Activated gamma-delta T cell treated with Interleukin-2 at 50 U/mL for 16 hours (primary cell): ENCODE results near the gene OPN1LW.
"Not testable (repeated sequence)": the region's sequence is repeated elsewhere in the genome, so short reads cannot be mapped to it uniquely, and the experiment has no call there.

ENCODE experiments used
- DNase-seq: peaks from one replicate; pipeline ENCODE4 v3.0.0-alpha.2; 2020

The OPN1LW gene

DNA sequence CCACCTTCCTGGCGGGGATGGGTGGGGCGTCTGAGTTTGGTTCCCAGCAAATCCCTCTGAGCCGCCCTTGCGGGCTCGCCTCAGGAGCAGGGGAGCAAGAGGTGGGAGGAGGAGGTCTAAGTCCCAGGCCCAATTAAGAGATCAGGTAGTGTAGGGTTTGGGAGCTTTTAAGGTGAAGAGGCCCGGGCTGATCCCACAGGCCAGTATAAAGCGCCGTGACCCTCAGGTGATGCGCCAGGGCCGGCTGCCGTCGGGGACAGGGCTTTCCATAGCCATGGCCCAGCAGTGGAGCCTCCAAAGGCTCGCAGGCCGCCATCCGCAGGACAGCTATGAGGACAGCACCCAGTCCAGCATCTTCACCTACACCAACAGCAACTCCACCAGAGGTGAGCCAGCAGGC, at the start of gene OPN1LW:
Gene OPN1LW (plus strand): TSS at position 234 of the 400 bp plus-strand sequence. CDS start 41 bp downstream, at position 275.
- DNase-seq, result not testable (repeated sequence)

DNA sequence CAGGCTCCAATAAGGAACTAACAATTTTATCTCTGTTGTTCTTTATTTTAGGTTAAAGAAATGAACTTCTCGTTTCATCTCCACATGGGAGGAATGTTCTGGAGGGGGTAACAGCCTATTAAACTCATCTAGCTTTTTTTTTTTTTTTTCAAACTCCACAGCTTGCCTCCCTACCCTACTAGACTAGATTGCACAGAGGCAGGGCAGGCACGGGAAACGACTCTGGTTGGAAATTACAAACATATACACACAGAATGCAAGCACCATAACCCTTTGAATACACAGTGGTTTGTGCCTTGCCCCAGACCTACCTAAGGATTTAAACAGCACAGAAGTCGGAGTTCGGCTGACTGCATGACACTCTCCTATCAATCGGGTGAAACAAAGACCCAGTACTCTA, 49.2 kb upstream of the OPN1LW start:
- no peak for DNase-seq

DNA sequence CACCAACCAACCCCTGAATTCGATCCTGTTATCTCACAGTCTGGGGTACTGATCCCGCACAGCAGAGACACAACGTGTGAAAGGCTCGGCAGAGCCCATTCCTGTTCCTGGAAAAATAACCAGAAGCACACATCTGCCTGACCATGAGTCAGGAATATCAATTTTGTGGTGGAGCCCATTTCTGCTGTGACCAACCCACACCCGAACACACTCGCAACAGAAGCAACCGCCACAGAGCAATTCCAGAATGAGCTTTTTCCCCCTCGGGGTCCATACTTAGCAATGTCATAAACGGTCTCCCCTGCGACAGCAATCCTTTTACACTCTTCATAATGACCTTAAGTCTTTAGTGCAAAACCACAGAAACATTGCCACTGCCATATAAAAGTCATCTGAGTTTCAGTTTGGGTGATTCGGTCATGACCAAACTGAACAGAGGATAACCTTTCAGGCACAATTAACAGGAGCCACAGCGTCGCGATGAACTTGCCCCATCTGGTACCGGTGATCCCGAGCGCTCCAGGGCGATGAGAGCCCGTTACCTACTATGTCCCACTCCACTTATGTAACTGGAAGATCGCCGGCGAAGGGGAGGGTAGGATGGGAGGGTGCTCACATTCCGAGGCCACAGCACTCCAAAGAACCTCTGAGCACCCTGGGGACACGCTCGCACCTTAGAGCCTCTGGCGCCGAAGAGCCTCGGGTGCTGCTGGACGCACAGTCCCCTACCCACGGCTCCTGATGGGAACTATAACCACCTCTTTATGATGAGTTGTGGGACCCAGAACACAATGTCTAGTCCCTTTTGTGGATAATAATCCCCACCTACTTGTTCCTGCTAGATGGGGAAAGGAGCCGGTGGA, 47.7 kb upstream of the OPN1LW start:
- no peak for DNase-seq

DNA sequence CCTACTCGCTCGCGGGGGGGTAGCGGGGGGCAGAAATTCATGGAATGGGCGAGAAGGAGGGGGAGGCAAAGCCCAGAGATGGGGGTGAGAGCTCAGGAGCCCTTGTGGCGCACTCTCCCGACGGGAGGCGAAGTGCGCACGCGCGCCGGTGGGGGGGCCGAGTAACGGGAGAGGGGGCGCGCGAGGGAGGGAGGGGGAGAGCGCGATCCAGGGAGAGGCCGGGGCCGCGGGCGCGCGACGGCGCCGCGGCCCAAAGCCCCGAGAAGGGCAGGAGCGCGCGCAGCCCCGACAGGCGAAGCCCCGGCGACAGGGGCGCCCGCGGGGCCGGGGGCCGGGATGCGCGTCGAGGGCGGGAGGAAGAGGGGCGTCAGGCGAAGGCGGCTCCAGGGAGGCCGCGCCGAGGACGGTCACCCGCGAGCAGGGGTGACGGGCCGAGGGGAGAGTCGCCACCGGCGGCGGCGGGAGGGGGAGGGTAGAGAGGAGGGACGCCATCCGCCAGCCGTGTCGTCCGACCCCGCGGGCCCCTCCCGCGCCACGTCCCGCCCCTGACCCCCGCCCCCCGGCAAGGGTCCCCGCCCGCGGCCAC, 46.9 kb upstream of the OPN1LW start:
- DNase-seq, result peak; percentile 65

DNA sequence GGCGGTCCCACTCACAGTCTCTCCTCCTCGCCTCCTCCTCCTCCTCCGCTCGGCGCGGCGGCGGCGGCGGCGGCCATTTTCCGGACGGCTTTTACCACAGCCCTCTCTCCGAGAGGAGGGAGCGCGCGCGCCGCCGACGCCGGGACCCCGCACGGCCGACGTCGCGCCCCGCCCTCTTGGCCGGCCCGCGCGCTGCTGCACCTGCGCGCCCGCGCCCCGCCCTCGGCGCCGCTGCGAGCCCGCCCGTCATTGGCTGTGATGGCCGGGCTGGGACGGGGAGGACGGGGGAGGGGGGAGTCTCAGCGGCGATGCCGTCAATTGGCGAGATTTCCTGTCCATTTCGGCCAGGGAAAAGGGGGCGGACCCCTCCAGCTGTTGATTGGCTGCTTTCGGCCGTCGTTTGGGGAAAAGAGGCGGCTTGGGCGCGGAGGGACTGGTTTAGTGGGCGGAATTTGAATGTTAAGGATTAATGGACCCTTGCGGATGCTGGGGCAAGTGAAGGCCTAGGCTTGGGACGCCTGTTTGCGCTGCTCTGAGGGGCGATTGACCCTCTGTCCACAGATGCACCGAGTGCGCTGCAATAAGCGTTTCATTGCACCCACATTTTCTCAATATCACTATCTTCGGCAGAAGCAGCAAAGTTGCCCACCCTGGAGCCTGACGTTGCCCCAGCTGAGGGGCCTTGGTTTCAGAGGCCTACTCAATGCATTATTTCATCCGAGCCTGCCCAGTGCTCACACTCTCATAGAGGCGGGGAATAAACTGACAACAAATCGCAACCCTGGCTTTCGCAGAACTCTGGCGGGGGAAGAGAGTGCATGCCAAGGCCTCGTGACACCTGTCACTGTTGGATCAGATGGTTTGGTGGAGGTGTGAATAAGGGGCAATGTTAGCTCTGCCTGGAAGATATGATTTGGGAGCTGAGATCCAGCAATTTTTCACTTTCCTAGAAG, 46.2 kb upstream of the OPN1LW start, which contains the start of gene MECP2:
Gene MECP2 (minus strand): TSS at position 129 of the 953 bp plus-strand sequence.
- DNase-seq, result peak; percentile 81

DNA sequence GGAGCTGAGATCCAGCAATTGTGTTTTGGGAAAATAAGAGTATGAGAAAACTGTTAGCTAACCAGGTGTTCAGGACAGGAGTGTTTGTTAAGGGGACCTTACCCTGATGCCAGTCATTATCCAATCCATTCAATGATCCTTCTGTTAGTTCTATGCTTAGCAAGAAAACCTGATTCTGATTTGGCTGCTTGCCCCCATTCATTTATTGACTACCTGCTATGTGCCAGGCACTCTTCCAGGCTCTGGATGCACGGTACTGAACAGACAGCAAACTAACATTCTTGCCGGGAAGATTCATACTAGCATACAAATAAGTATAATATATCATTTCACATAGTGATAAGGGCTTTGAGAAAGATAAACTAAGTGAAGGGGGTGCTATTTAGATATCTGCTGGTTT, 45.5 kb upstream of the OPN1LW start:
- no peak for DNase-seq

DNA sequence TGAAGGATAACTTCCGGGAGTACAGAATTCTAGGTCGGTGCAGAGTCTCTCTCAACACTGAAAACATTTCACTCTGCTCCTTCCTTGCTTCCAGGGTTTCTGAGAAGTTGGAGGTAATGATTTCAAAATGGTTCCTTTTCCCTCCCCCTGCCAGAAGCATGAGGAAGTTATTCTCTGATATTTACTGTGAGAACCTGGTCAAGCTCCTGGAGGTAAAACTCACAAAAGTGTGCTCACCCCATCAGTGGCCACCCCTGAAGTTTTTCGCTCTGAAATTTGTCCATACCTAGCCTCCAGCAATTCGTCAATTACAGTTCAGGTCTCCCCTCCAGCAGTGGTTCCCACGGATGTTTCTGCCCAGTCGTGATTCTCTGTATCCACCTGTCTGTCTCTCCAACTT, 30.3 kb upstream of the OPN1LW start:
- no peak for DNase-seq

DNA sequence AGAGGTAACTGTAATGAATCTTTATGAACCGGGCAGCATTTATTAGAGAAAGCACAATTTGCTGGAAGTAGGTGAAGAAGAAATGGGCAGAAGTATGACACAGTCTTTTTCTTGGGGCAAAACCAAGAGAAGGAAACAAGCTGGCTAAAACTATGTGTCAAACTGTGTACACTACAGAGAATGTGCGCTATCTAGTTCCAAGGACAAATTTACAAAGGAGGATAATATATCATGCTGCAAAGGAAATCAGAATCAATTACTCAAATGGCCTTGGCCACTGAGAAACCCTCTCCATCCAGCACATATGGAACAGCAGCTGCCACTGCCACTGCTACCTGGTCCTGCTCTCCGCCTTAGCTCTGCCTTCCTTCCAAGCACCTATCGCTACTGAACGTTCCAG, 29.4 kb upstream of the OPN1LW start:
- no peak for DNase-seq

DNA sequence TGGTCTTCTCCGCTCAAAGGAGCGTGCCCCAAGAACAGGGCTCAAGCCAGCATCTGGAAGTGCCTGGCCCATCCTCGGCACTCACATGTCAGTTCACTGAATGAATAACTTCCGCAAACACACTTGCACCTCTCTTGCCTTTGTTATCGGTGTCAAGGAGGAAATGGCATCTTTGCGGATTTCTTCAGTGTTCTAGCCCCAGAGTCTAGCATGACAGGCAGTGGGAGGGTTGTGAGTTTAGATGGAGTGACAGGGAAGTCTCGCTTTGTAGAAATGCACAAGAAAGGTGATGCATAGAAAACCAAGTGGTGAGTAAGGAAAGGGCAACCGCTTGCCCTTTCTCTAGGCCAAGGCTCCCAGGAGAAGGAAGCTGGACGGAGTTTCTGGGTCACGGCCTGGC, 29.0 kb upstream of the OPN1LW start:
- DNase-seq, result no peak

DNA sequence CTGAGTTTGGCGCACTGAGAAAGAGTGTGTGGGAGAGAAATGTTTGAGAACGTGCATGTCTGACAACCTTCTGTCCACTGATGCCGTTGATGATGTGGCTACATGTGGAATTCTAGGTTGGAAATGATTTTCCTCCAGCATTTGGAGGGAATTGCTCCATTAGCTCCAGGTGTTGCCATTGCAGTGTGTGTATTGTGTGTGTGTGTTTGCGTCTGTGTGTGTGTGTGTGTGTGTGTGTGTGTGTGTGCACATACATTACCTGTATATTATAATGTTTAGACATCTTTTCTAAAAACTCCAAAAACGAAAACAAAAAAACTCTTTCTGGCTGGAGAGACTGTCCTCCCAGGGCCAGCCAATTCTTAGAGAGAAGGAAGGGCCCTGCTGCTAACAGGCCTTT, 28.3 kb upstream of the OPN1LW start:
- DNase-seq, result no peak

DNA sequence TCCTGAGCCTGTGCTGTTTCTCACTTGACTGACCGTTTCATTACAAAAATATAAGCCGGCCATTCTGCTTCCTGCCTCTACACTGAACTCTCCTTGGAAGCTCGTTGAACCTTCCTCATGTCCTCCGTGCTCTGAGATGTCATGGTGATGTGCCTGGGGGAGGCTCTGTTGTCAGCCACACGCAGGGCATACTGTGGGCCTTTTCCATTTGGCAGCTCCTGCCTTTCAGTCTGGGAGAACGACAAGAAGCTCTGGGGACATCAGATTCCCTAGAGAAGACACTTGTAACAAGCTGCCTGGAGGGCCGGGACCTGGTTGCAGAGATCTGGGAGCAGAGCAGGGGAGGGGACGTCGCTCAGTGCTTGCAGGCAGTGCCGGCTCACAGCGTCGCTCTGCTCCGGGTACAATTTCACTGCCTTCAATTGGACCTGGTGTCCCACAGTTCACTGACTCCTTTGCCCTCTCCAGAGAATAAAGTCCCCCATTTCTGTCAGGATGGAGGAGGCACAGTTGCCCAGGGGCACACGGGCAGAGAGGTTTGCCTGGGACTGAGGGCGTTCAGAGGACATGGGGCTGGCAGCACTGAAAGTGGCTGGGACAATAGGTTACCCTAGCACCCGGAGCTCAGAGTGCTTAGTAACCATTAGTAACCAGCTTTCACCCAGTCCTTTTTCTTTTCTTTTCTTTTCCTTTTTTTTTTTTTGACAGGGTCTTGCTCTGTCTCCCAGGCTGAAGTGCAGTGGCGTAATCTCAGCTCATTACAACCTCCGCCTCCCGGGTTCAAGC, 27.4 kb upstream of the OPN1LW start:
- no peak for DNase-seq

DNA sequence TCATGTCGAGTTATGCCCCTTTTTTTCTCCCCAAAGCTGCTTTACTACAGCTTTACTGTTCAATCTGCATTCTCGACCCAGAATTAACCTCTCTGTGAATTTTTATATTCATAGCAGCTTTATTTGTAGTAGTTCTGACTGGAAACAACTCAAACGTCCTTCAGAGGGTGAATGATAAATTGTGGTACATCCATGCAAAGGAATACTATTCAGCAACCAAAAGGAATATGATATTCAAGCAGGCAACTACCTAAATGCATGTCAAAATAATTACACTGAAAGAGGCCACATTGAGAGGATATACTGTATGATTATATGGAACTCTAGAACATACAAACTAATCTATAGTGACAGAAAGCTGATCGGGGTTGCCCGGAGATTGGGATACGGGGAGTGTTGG, 26.5 kb upstream of the OPN1LW start:
- no peak for DNase-seq

DNA sequence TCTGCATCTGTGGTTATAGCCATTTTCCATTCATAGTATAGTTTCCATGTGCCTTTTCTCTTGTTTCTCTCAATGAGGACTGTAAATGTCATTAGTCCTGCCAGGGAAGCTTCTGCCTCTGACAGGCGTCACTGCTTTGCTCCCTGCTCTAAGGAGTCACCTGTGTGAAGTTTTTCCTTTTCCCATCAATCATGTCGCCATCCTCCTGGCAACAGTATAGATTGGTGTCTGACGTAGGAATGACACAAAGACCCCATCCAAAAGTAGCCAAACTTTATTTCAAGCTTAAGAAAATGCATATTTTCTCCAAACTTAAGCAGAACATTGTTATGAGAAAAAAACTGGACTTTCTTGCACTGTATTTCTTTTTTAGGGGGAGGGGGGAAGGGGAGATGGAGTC, 23.5 kb upstream of the OPN1LW start:
- DNase-seq, result no peak

DNA sequence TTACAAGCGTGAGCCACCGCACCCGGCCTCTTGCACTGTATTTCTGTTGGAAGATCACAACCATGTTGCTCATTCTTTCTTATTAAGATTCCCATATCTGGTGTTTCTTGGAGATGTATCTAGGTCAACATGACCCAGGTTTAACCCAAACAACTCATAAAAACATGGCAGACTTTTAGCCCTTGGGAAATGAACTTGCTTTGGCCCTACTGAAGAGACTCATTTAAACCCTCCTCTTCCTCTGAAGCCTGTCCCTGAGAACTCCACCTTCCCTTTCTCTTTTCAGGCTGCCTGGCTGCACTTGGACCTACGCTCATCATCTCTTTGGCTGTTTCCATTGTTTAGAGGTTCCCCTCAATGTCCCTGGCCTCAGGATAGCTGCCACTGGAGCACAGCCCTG, 22.8 kb upstream of the OPN1LW start:
- no peak for DNase-seq

DNA sequence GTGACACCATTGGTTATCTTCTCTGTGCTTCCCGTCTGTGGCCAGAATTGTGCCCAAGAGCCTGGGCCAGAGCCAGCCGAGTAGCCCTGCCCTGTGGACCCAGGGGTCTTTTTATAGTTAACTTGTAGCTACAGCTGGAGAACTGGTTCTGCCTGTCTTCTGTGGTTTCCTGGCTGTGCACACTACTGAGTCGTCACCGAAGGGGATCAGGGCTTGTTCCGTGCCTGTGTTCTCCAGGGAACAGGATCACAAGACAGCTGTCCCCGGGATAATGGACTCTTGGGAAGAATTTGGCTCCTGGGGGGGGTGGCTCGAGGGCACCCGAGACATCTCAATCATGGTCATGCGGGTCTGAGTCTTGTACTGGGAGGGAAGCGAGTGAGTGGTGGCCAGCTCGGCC, 22.1 kb upstream of the OPN1LW start:
- DNase-seq, result no peak

DNA sequence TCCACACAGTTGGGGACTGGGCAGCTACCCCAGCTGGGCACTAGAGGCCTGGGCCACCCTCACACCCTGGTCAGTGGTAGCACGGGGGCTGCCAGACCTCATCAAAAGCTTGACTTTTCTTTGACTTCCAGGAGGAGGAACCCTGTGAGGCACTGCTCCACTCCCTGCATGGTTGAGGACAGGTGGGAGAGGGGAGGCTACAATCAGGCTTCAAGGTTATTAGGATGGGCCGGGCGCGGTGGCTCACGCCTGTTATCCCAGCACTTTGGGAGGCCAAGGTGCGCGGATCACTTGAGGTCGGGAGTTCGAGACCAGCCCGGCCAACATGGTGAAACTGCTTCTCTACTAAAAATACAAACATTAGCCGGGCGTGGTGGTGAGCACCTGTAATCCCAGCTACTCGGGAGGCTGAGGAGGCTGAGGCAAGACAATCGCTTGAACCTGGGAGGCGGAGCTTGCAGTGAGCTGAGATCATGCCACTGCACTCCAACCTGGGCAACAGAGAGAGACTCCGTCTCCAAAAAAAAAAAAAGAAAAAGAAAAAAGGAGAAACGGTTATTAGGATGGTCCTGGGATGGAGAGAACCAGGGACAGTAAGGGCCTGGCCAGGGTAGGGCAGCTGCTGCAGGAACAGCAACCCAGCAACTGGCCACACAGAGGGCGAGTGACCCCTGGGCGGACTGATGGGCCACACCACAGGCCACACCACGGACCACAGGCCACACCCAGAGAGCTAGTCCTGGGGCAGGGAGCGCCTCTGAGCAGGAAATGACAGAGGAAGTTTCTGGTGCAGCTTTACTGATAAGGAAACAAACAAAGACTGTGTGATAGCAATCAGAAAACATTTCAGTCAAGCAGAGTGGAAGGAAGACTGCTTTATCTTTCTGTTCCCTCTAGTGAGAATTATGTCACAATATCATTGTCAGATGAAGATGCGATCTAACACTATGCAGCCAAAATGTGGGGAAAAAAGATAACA, 20.5 kb upstream of the OPN1LW start:
- DNase-seq, result peak; percentile 22

DNA sequence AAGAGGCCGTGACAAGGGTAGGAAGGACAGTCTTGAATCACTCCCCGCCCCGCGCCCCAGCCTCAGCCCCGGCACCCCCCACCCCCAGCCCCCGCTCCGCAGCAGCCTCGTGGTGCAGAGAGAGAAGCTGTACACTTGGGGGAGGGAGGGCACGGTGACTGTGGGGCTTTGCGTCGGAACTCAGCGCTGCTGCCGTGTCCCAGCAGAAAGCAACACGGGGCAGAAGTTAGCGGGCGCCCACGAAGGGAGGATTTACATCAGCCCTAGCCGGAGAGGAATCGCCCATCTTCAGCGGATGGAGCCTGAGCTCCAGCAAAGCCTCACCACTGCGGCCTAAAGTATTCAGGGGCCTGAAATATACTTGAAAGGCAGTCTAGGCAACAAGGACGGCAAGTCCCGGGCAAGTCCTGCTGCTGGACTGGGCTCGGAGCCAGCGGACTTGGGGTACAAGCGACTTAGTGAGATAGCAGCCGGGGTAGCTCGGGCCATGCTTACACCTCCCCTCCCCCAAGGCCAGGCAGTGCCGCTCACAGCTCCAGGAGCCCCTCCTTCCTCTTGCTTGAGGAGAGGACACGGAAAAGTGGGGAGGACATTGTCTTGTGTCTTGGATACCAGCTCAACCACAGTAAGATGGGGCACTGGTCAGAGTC, 18.5 kb upstream of the OPN1LW start:
- no peak for DNase-seq

DNA sequence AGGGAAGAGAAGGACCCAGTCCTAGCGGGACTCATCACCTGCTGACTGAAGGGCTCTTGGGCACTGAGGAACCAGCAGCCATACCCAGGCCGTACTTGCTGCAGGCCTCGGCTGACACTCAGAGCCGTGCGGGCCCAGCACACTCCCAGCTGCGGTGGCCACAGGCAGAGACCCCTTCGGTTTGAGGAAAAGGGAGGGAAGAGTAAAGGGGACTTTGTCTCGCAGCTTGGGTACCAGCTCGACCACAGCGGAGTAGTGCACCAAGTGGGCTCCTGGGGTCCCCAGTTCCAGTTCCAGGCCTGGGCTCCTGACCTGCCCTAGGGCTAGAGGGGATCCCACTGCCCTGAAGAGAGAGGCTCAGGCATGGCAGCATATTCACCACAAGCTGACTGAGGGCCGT, 17.9 kb upstream of the OPN1LW start:
- no peak for DNase-seq

DNA sequence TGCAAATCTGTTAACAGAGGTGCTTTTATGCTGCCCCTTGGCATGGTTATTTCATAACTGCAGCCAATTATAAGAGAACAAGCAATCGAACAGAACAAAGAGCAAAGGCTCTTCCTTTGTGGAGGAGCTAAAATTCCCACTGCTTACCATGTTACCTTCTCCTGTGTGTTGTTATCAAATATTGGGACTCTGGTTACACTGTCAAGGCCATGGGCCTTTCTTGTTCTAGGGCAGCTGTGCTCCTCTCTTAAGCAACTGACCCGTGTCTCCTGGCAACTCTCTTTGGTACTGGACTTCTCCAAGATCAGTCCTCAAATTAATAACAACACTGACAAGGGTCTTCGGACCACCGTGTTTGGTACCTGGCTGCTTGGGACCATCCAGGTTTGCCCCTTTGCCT, 12.1 kb upstream of the OPN1LW start:
- DNase-seq, result no peak

DNA sequence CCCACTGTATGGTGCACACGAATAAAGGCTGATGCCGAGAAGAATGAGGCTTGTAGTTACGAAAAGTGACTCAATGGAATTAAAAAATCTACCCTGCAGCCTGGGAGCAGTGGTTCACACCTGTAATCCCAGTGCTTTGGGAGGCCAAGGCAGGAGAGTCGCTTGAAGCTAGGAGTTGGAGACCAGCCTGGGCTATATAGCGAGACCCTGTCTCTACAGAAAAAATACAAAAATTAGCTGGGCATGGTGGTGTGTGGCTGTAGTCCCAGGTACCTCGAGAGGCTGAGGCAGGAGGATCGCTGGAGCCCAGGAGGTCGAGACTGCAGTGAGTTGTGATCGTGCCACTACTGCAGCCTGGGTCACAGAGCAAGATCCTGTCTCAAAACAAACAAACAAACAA, 11.7 kb upstream of the OPN1LW start:
- no peak for DNase-seq
